HepG2 (cell line): ENCODE results near the gene P2RX3. TPM values are rescaled to one million over a fixed set of nuclear protein-coding genes. Genes with fewer than 3 reads are reported as not detected.

Source experiments
- ATF2 ChIP-seq: sonication (generic); formaldehyde crosslinking; IDR thresholded peaks from 2 replicates; pipeline ENCODE4 v1.4.0; 2020; ENCODE audit warnings: missing genetic modification reagents
- ATM ChIP-seq: fragments of 450-650 bp; IDR thresholded peaks from 2 replicates; pipeline ENCODE4 v1.7.1; 2017; ENCODE audit warnings: mild to moderate bottlenecking, borderline replicate concordance
- CHD2 ChIP-seq: IDR thresholded peaks from 2 replicates; pipeline ENCODE4 v1.6.1; 2011; ENCODE audit warnings: low read depth, low read length, improper control_type of control experiment
- FOXK2 ChIP-seq: fragments of 450-650 bp; IDR thresholded peaks from 2 replicates; pipeline ENCODE4 v1.6.1; 2016
- FUBP1 ChIP-seq: sonication (generic); formaldehyde crosslinking; IDR thresholded peaks from 2 replicates; pipeline ENCODE4 v1.5.1; 2020; ENCODE audit warnings: missing genetic modification reagents, mild to moderate bottlenecking, borderline replicate concordance
- HDAC1 ChIP-seq: sonication (generic); formaldehyde crosslinking; IDR thresholded peaks from 2 replicates; pipeline ENCODE4 v1.5.1; 2020; ENCODE audit warnings: mild to moderate bottlenecking, missing genetic modification reagents
- HNF4A ChIP-seq: sonication (generic); formaldehyde crosslinking; IDR thresholded peaks from 2 replicates; pipeline ENCODE4 v1.4.0; 2020; ENCODE audit warnings: missing genetic modification reagents
- IRX3 ChIP-seq: sonication (generic); formaldehyde crosslinking; IDR thresholded peaks from 2 replicates; pipeline ENCODE4 v1.8.1; 2023; ENCODE audit warnings: mild to moderate bottlenecking, low read depth, missing genetic modification reagents, borderline replicate concordance
- ISX ChIP-seq: sonication (generic); formaldehyde crosslinking; conservative IDR thresholded peaks from 2 replicates; pipeline ENCODE4 v1.5.0; 2020; ENCODE audit warnings: missing genetic modification reagents
- KDM4B ChIP-seq: sonication (generic); formaldehyde crosslinking; IDR thresholded peaks from 2 replicates; pipeline ENCODE4 v1.4.0; 2020; ENCODE audit warnings: missing genetic modification reagents
- MEF2D ChIP-seq: sonication (generic); formaldehyde crosslinking; IDR thresholded peaks from 2 replicates; pipeline ENCODE4 v1.5.1; 2020; ENCODE audit warnings: mild to moderate bottlenecking, missing genetic modification reagents
- PHF8 ChIP-seq: sonication (generic); formaldehyde crosslinking; IDR thresholded peaks from 2 replicates; pipeline ENCODE4 v1.5.0; 2020; ENCODE audit warnings: missing genetic modification reagents
- SALL2 ChIP-seq: sonication (generic); formaldehyde crosslinking; IDR thresholded peaks from 2 replicates; pipeline ENCODE4 v1.8.1; 2023; ENCODE audit warnings: mild to moderate bottlenecking, missing genetic modification reagents, inconsistent platforms
- SP4 ChIP-seq: sonication (generic); formaldehyde crosslinking; IDR thresholded peaks from 2 replicates; pipeline ENCODE4 v1.8.1; 2023; ENCODE audit warnings: mild to moderate bottlenecking, missing genetic modification reagents
- TCF7L2 ChIP-seq: IDR thresholded peaks from 2 replicates; pipeline ENCODE4 v1.6.1; 2011; ENCODE audit warnings: mild to moderate bottlenecking, low read depth, low read length, moderate library complexity
- WIZ ChIP-seq: sonication (generic); formaldehyde crosslinking; IDR thresholded peaks from 2 replicates; pipeline ENCODE4 v1.5.1; 2020; ENCODE audit warnings: mild to moderate bottlenecking, missing genetic modification reagents
- ZBTB33 ChIP-seq: sonication (generic); formaldehyde crosslinking; IDR thresholded peaks from 2 replicates; pipeline ENCODE4 v1.4.0; 2020; ENCODE audit warnings: missing genetic modification reagents
- ZBTB46 ChIP-seq: sonication (generic); formaldehyde crosslinking; IDR thresholded peaks from 2 replicates; pipeline ENCODE4 v1.4.0; 2020; ENCODE audit warnings: mild to moderate bottlenecking, missing genetic modification reagents, borderline replicate concordance
- ZNF251 ChIP-seq: sonication (generic); formaldehyde crosslinking; IDR thresholded peaks from 2 replicates; pipeline ENCODE4 v1.9.0; 2021; ENCODE audit warnings: mild to moderate bottlenecking, missing genetic modification reagents
- ZNF329 ChIP-seq: sonication (generic); formaldehyde crosslinking; IDR thresholded peaks from 2 replicates; pipeline ENCODE4 v1.9.0; 2021; ENCODE audit warnings: low read depth, mild to moderate bottlenecking, missing genetic modification reagents
- ZNF333 ChIP-seq: sonication (generic); formaldehyde crosslinking; IDR thresholded peaks from 2 replicates; pipeline ENCODE4 v1.4.0; 2020; ENCODE audit warnings: mild to moderate bottlenecking, missing genetic modification reagents, borderline replicate concordance
- ZNF557 ChIP-seq: sonication (generic); formaldehyde crosslinking; IDR thresholded peaks from 2 replicates; pipeline ENCODE4 v1.4.0; 2020; ENCODE audit warnings: missing genetic modification reagents
- ZNF713 ChIP-seq: sonication (generic); formaldehyde crosslinking; IDR thresholded peaks from 2 replicates; pipeline ENCODE4 v1.4.0; 2020; ENCODE audit warnings: mild to moderate bottlenecking, missing genetic modification reagents
- ZSCAN22 ChIP-seq: sonication (generic); formaldehyde crosslinking; IDR thresholded peaks from 2 replicates; pipeline ENCODE4 v1.4.0; 2020; ENCODE audit warnings: mild to moderate bottlenecking, missing genetic modification reagents
- ZSCAN9 ChIP-seq: IDR thresholded peaks from 2 replicates; pipeline ENCODE4 v1.6.1; 2016; ENCODE audit warnings: borderline replicate concordance
- polyA plus RNA-seq, 8 experiments: library from polyadenylated mRNA; depleted of rRNA in 3 of 8; stranded (reverse) in 7 of 8; unstranded in 1 of 8; fragments of >200 nt; fragmentation: Illumina TruSeq in 4 of 8; extraction: Trizol in 4 of 8; gene quantifications; 2 replicates each; pipeline versions ENCODE4 v1.2.1 to v1.2.3, GENCODE V29; 2011 to 2016; ENCODE audit warnings: low read depth in 4 of 8, missing spikeins in 1 of 8, mixed read lengths in 1 of 8; ENCODE audit not compliant: insufficient read depth in 1 of 8
- total RNA-seq, 5 experiments: library from RNA; depleted of rRNA; stranded (reverse); fragments of >200 nt; fragmentation: Illumina TruSeq; extraction: Trizol; gene quantifications; 2 replicates each; pipeline ENCODE4 v1.2.3, GENCODE V29; 2016; ENCODE audit warnings: low read depth in 1 of 5

Gene P2RX3
- total and polyA plus RNA-seq, 2 of the 13 experiments (the other 11 are each of a cell fraction or from before 2014, with no cell fraction given): 0.08 TPM; not detected in 1

- TF ChIP-seq HNF4A (no peak), ZBTB33 (CRISPR knock-in tag) (no peak), WIZ (CRISPR knock-in tag) (0 out of 2 replicates have a peak, but pooled peaks have one; percentile 28), KDM4B (CRISPR knock-in tag) (no peak), PHF8 (peak; percentile 65), ZNF713 (CRISPR knock-in tag) (no peak), ISX (CRISPR knock-in tag) (no peak), ZSCAN22 (no peak), ZNF557 (CRISPR knock-in tag) (no peak), ATM (no peak), ZSCAN9 (CRISPR knock-in tag) (no peak; the same call in 1 of the 2 replicates), ZBTB46 (no peak), CHD2 (no peak; the same call in 1 of the 2 replicates), ATF2 (CRISPR knock-in tag) (no peak; the same call in 1 of the 2 replicates), MEF2D (CRISPR knock-in tag) (no peak), ZNF251 (CRISPR knock-in tag) (no peak), FOXK2 (peak; percentile 67), IRX3 (CRISPR knock-in tag) (no peak), HDAC1 (no peak), ZNF333 (CRISPR knock-in tag) (no peak; the same call in 1 of the 2 replicates), FUBP1 (CRISPR knock-in tag) (no peak), TCF7L2 (no peak), ZNF329 (no peak), SP4 (no peak; the same call in none of the 2 replicates), SALL2 (no peak)
These were observed 2.6 kb upstream of the P2RX3 start, which contains the start of gene SSRP1 (continued) for GRCh38 chr11:57335343-57336110.
